Panc1 (cell line): ENCODE data around the gene POSTN. TPM values are rescaled to one million over a fixed set of nuclear protein-coding genes. Genes with fewer than 3 reads are reported as not detected.

ENCODE experiments used
- ATAC-seq: fragments of 200-7000 bp; cut with Tn5 transposase; 2 replicates; pipeline ENCODE4 v1.9.1; 2020; ENCODE audit warnings: mild to moderate bottlenecking, moderate library complexity
- BruUV-seq: library from RNA; stranded (reverse); fragments of 400-500 nt; replicated peaks from 2 replicates; lab custom pipeline; 2021; lab: Mats Ljungman, UMichigan
- CTCF ChIA-PET: fragments of 300-600 bp; sonication (Branson Sonifier 250); formaldehyde crosslinking; loops from one replicate; lab custom pipeline; 2022; ENCODE audit warnings: antibody characterized with exemption; lab: Charles Lee
- POLR2A ChIA-PET: fragments of 300-600 bp; sonication (Branson Sonifier 250); formaldehyde crosslinking; loops from one replicate; lab custom pipeline; 2022; ENCODE audit warnings: antibody characterized with exemption; lab: Charles Lee
- DNase-seq: peaks from one replicate; pipeline ENCODE4 v3.0.0-alpha.2; 2010; ENCODE audit warnings: low read depth, low spot score
- H3K27ac ChIP-seq: 2 replicates; pipeline ENCODE4 v1.5.1; 2011; ENCODE audit warnings: mild to moderate bottlenecking, low read length, inconsistent platforms
- H3K27me3 ChIP-seq: fragments of 200-500 bp; sonication (Bioruptor generic); 2 replicates; pipeline ENCODE4 v1.6.0; 2014; ENCODE audit warnings: low read length, inconsistent platforms; ENCODE audit not compliant: control insufficient read depth, insufficient read depth
- H3K36me3 ChIP-seq: fragments of 200-500 bp; sonication (Bioruptor generic); 2 replicates; pipeline ENCODE4 v1.5.1; 2014; ENCODE audit warnings: inconsistent platforms, mild to moderate bottlenecking, low read length, moderate library complexity; ENCODE audit not compliant: control insufficient read depth, insufficient read depth
- H3K4me1 ChIP-seq: 2 replicates; pipeline ENCODE4 v1.5.1; 2011; ENCODE audit warnings: inconsistent platforms, mild to moderate bottlenecking, low read length, moderate library complexity; ENCODE audit not compliant: control insufficient read depth, insufficient read depth
- H3K4me3 ChIP-seq, 2 experiments: 2 replicates each; pipeline ENCODE4 v1.5.1; 2011 to 2012; ENCODE audit warnings: low read depth in 2 of 2, low read length in 2 of 2, mild to moderate bottlenecking in 2 of 2, inconsistent platforms in 1 of 2, moderate library complexity in 1 of 2
- H3K9me3 ChIP-seq: fragments of 200-500 bp; sonication (Bioruptor generic); 2 replicates; pipeline ENCODE4 v1.5.1; 2014; ENCODE audit warnings: low read depth, mild to moderate bottlenecking, inconsistent platforms, low read length, moderate library complexity; ENCODE audit not compliant: control insufficient read depth, insufficient read depth
- POLR2AphosphoS5 ChIP-seq: IDR thresholded peaks from 2 replicates; pipeline ENCODE4 v1.6.1; 2012; ENCODE audit warnings: mild to moderate bottlenecking, low read depth, low read length, moderate library complexity
- SIN3A ChIP-seq: IDR thresholded peaks from 2 replicates; pipeline ENCODE4 v1.6.1; 2012; ENCODE audit warnings: low read depth, mild to moderate bottlenecking, low read length, moderate library complexity, borderline replicate concordance; ENCODE audit not compliant: insufficient read depth
- TCF7L2 ChIP-seq: IDR thresholded peaks from 2 replicates; pipeline ENCODE4 v1.6.1; 2011; ENCODE audit warnings: mild to moderate bottlenecking, low read depth, low read length, inconsistent platforms
- in situ Hi-C: cut with HindIII; loops from 2 replicates; pipeline ENCODE4 v1.10.0; 2016; ENCODE audit warnings: low sequenced_read_pairs, low pct_unique_long_range_greater_than_20kb
- intact Hi-C: fragments of 100-400 bp; cut with micrococcal nuclease; formaldehyde crosslinking; loops from one replicate; pipeline ENCODE4 v1.10.0; 2022; ENCODE audit not compliant: unreplicated experiment
- total RNA-seq: library from RNA; stranded (reverse); gene quantifications from one replicate; pipeline ENCODE4 v1.2.1, GENCODE V29; 2021; ENCODE audit not compliant: unreplicated experiment
- TF ChIP-seq, protein P1 (sequence below), 2 experiments: IDR thresholded peaks; 2 replicates each; pipeline ENCODE4 v1.6.1; 2011 to 2012; ENCODE audit warnings: low read depth in 2 of 2, control low read depth in 1 of 2, low read length in 1 of 2, mild to moderate bottlenecking in 1 of 2, moderate library complexity in 1 of 2; ENCODE audit not compliant: insufficient read depth in 1 of 2
- TF ChIP-seq, protein P2 (sequence below): fragments of 450-650 bp; IDR thresholded peaks from 2 replicates; pipeline ENCODE4 v1.5.1; 2017; ENCODE audit warnings: mild to moderate bottlenecking

The POSTN gene
- total RNA-seq, 1 experiment from 2014 or later = 0.08 TPM

DNA sequence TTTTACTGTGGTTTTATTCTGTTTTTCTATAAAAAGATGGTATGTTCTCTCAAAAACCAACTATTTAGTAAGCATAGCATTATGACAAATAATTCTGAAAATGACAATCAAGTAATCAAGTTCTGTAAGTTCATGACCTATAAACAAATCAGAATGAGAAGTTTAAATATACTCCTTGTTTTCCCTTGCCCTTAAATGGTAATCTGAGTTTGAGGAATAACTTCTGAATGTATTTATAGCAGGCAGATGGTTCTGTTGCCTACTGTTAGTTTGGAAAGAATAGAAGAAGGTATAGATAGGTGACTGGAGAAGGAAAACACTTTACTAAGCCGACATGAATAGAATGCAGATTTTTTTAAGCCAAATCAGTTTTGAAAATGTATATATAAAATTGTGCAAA, 63.9 kb downstream of the POSTN start:
- no TSS peak for BruUV-seq
- Histone ChIP-seq H3K9me3 (no peaks in the 10 kb centered on the region), H3K27me3 (no peaks in the 10 kb centered on the region), H3K4me1 (no peaks in the 10 kb centered on the region), H3K36me3 (no peaks in the 10 kb centered on the region), H3K4me3 (no peak overlapping the region), H3K27ac (no peak overlapping the region)
- ATAC-seq = no peak
- intact Hi-C loops = no loop called here
- in situ Hi-C loops = no loop called here
- no peak for DNase-seq
- POLR2A ChIA-PET = no interaction called here
- TF ChIP-seq TCF7L2 (no peak), SIN3A (no peak), POLR2AphosphoS5 (no peak)
- TF ChIP-seq, protein P1, sequence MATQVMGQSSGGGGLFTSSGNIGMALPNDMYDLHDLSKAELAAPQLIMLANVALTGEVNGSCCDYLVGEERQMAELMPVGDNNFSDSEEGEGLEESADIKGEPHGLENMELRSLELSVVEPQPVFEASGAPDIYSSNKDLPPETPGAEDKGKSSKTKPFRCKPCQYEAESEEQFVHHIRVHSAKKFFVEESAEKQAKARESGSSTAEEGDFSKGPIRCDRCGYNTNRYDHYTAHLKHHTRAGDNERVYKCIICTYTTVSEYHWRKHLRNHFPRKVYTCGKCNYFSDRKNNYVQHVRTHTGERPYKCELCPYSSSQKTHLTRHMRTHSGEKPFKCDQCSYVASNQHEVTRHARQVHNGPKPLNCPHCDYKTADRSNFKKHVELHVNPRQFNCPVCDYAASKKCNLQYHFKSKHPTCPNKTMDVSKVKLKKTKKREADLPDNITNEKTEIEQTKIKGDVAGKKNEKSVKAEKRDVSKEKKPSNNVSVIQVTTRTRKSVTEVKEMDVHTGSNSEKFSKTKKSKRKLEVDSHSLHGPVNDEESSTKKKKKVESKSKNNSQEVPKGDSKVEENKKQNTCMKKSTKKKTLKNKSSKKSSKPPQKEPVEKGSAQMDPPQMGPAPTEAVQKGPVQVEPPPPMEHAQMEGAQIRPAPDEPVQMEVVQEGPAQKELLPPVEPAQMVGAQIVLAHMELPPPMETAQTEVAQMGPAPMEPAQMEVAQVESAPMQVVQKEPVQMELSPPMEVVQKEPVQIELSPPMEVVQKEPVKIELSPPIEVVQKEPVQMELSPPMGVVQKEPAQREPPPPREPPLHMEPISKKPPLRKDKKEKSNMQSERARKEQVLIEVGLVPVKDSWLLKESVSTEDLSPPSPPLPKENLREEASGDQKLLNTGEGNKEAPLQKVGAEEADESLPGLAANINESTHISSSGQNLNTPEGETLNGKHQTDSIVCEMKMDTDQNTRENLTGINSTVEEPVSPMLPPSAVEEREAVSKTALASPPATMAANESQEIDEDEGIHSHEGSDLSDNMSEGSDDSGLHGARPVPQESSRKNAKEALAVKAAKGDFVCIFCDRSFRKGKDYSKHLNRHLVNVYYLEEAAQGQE (IDR thresholded peaks at IDR 0.05; ENCODE audit: insufficient read depth in 1 of 2, low read depth in 2 of 2, low read length in 1 of 2) = no peak
- TF ChIP-seq, protein P2, sequence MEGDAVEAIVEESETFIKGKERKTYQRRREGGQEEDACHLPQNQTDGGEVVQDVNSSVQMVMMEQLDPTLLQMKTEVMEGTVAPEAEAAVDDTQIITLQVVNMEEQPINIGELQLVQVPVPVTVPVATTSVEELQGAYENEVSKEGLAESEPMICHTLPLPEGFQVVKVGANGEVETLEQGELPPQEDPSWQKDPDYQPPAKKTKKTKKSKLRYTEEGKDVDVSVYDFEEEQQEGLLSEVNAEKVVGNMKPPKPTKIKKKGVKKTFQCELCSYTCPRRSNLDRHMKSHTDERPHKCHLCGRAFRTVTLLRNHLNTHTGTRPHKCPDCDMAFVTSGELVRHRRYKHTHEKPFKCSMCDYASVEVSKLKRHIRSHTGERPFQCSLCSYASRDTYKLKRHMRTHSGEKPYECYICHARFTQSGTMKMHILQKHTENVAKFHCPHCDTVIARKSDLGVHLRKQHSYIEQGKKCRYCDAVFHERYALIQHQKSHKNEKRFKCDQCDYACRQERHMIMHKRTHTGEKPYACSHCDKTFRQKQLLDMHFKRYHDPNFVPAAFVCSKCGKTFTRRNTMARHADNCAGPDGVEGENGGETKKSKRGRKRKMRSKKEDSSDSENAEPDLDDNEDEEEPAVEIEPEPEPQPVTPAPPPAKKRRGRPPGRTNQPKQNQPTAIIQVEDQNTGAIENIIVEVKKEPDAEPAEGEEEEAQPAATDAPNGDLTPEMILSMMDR = no peak
- CTCF ChIA-PET = no interaction called here

DNA sequence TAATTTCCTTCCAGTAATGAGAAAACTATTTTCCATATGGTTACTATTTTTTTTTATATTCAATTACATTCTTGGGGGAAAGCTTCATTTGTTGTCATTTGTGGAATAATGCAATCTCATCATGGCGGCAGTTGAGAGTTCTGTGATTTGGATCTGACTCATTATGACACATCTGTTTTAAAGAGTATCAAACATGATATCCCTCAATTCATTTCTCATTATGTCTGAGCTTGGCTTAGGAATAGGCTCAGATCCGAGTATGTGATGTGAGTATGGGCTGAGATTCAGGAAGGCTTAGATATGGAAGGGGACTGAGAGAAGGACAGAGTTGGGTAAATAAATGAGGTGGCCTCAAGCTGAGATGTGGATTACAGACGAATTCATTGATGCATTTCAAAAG, 64.4 kb downstream of the POSTN start:
- Histone ChIP-seq H3K27ac (no peak overlapping the region), H3K9me3 (no peaks in the 10 kb centered on the region), H3K36me3 (no peaks in the 10 kb centered on the region), H3K4me1 (no peaks in the 10 kb centered on the region), H3K27me3 (no peaks in the 10 kb centered on the region), H3K4me3 (no peak overlapping the region)
- POLR2A ChIA-PET = no interaction called here
- intact Hi-C loops (no loop called here), in situ Hi-C loops (no loop called here)
- TF ChIP-seq, protein P1 (IDR thresholded peaks at IDR 0.05; ENCODE audit: insufficient read depth in 1 of 2, low read depth in 2 of 2, low read length in 1 of 2) = no peak
- no peak for TF ChIP-seq TCF7L2
- TF ChIP-seq POLR2AphosphoS5 = no peak
- no peak for TF ChIP-seq SIN3A
- TF ChIP-seq, protein P2 = no peak
- no TSS peak for BruUV-seq
- CTCF ChIA-PET = no interaction called here
- ATAC-seq (no peak), DNase-seq (no peak)
